ENCODE measurements around the gene FRMD3. TPM values are rescaled to one million over a fixed set of nuclear protein-coding genes. Genes with fewer than 3 reads are reported as not detected.
A peak's percentile ranks its signal among the peaks of the same experiment; 100 is the strongest.

The FRMD3 gene
- total and polyA plus RNA-seq, 2 donors (not counting 1 experiment from before 2014, with no cell fraction given) = 0.19 to 0.66 TPM

GRCh38 chr9:83474631-83475030 lies 63.6 kb downstream of the FRMD3 start:
- Histone ChIP-seq H3K27ac (ENCODE audit: insufficient read depth, low read length) (no peak overlapping the region), H2AFZ (ENCODE audit: low read length) (no peak overlapping the region), H3K4me3 (replicated peaks in 1 of 4; ENCODE audit: control extremely low read depth in 1 of 4, insufficient read depth in 1 of 4, low read depth in 3 of 4, low read length in 4 of 4) (no peak overlapping the region), H4K20me1 (ENCODE audit: control insufficient read depth, extremely low read depth, insufficient read depth, low read length) (no peaks in the 10 kb centered on the region), H3K36me3 (ENCODE audit: control insufficient read depth, insufficient read depth, low read length) (no peaks in the 10 kb centered on the region), H3K79me2 (ENCODE audit: control insufficient read depth, insufficient read depth, low read length) (no peaks in the 10 kb centered on the region), H3K9me3 (ENCODE audit: control insufficient read depth, insufficient read depth, low read depth, low read length) (no peaks in the 10 kb centered on the region), H3K9ac (ENCODE audit: insufficient read depth, low read length) (no peak overlapping the region), H3K27me3 (ENCODE audit: control insufficient read depth, insufficient read depth, low read length) (no peaks in the 10 kb centered on the region), H3K4me1 (ENCODE audit: control insufficient read depth, extremely low read depth, insufficient read depth, low read length) (no peaks in the 10 kb centered on the region), H3K4me2 (ENCODE audit: extremely low read depth, insufficient read depth, low read length) (no peak overlapping the region)
- TF ChIP-seq EZH2 (IDR thresholded peaks at IDR 0.05; ENCODE audit: low read length, missing control alignments) = no peak
- TF ChIP-seq CTCF (conservative IDR thresholded peaks at IDR 0.05 in 1 of 2, IDR thresholded peaks at IDR 0.05 in 1 of 2; ENCODE audit: low read depth in 1 of 2, low read length in 2 of 2) = no peak
- DNase-seq (ENCODE audit: low read depth in 2 of 2) = no peak

GRCh38 chr9:83473488-83473971 lies 64.7 kb downstream of the FRMD3 start:
- H3K27ac ChIP-seq (ENCODE audit: insufficient read depth, low read length) = no peak overlapping the region
- TF ChIP-seq EZH2 (IDR thresholded peaks at IDR 0.05; ENCODE audit: low read length, missing control alignments) (no peak), CTCF (conservative IDR thresholded peaks at IDR 0.05 in 1 of 2, IDR thresholded peaks at IDR 0.05 in 1 of 2; ENCODE audit: low read depth in 1 of 2, low read length in 2 of 2) (no peak)
- DNase-seq (ENCODE audit: low read depth in 2 of 2) = no peak
- H2AFZ ChIP-seq (ENCODE audit: low read length) = peak overlapping the region; percentile 39
- no peak overlapping the region for H3K4me3 ChIP-seq (replicated peaks in 1 of 4; ENCODE audit: control extremely low read depth in 1 of 4, insufficient read depth in 1 of 4, low read depth in 3 of 4, low read length in 4 of 4)
- no peaks in the 10 kb centered on the region for H3K27me3 ChIP-seq (ENCODE audit: control insufficient read depth, insufficient read depth, low read length)
- H3K79me2 ChIP-seq (ENCODE audit: control insufficient read depth, insufficient read depth, low read length) = no peaks in the 10 kb centered on the region
- no peaks in the 10 kb centered on the region for H4K20me1 ChIP-seq (ENCODE audit: control insufficient read depth, extremely low read depth, insufficient read depth, low read length)
- H3K4me1 ChIP-seq (ENCODE audit: control insufficient read depth, extremely low read depth, insufficient read depth, low read length) = no peaks in the 10 kb centered on the region
- no peaks in the 10 kb centered on the region for H3K36me3 ChIP-seq (ENCODE audit: control insufficient read depth, insufficient read depth, low read length)
- no peak overlapping the region for H3K9ac ChIP-seq (ENCODE audit: insufficient read depth, low read length)
- H3K4me2 ChIP-seq (ENCODE audit: extremely low read depth, insufficient read depth, low read length) = no peak overlapping the region
- H3K9me3 ChIP-seq (ENCODE audit: control insufficient read depth, insufficient read depth, low read depth, low read length) = no peaks in the 10 kb centered on the region

- Histone ChIP-seq H2AFZ (ENCODE audit: low read length) (no peak overlapping the region), H3K79me2 (ENCODE audit: control insufficient read depth, insufficient read depth, low read length) (no peaks in the 10 kb centered on the region), H3K9me3 (ENCODE audit: control insufficient read depth, insufficient read depth, low read depth, low read length) (no peaks in the 10 kb centered on the region), H3K36me3 (ENCODE audit: control insufficient read depth, insufficient read depth, low read length) (no peaks in the 10 kb centered on the region), H3K4me2 (ENCODE audit: extremely low read depth, insufficient read depth, low read length) (no peak overlapping the region), H3K27ac (ENCODE audit: insufficient read depth, low read length) (no peak overlapping the region), H3K4me1 (ENCODE audit: control insufficient read depth, extremely low read depth, insufficient read depth, low read length) (no peaks in the 10 kb centered on the region), H3K9ac (ENCODE audit: insufficient read depth, low read length) (no peak overlapping the region), H3K4me3 (replicated peaks in 1 of 4; ENCODE audit: control extremely low read depth in 1 of 4, insufficient read depth in 1 of 4, low read depth in 3 of 4, low read length in 4 of 4) (no peak overlapping the region), H3K27me3 (ENCODE audit: control insufficient read depth, insufficient read depth, low read length) (no peaks in the 10 kb centered on the region), H4K20me1 (ENCODE audit: control insufficient read depth, extremely low read depth, insufficient read depth, low read length) (no peaks in the 10 kb centered on the region)
- no peak for TF ChIP-seq CTCF (conservative IDR thresholded peaks at IDR 0.05 in 1 of 2, IDR thresholded peaks at IDR 0.05 in 1 of 2; ENCODE audit: low read depth in 1 of 2, low read length in 2 of 2)
- no peak for TF ChIP-seq EZH2 (IDR thresholded peaks at IDR 0.05; ENCODE audit: low read length, missing control alignments)
- DNase-seq (ENCODE audit: low read depth in 2 of 2) = no peak
These were observed 65.4 kb downstream of the FRMD3 start for GRCh38 chr9:83472764-83473163.

All from fibroblast of lung (primary cell).